ENCODE results near the gene MYL3.

MYL3 gene

GRCh38 chr3:46899151-46900006 is 36.1 kb upstream of the MYL3 start:
- no peak for DNase-seq

- DNase-seq = no peak
Measured at GRCh38 chr3:46898321-46899150, 35.3 kb upstream of the MYL3 start.

- no peak for DNase-seq
Measured at GRCh38 chr3:46897829-46898320, 34.6 kb upstream of the MYL3 start.

- no peak for DNase-seq
Measured at GRCh38 chr3:46897031-46897430, 33.8 kb upstream of the MYL3 start.

- DNase-seq = no peak
Measured at GRCh38 chr3:46896386-46896785, 33.1 kb upstream of the MYL3 start.

GRCh38 chr3:46895761-46896160 is 32.5 kb upstream of the MYL3 start:
- DNase-seq = no peak

- DNase-seq = no peak
Measured at GRCh38 chr3:46895204-46895660, 32.0 kb upstream of the MYL3 start.

GRCh38 chr3:46894256-46894655 is 31.0 kb upstream of the MYL3 start:
- DNase-seq = no peak

- DNase-seq = no peak
Measured at GRCh38 chr3:46893763-46894162, 30.5 kb upstream of the MYL3 start.

GRCh38 chr3:46893146-46893748 is 30.0 kb upstream of the MYL3 start:
- no peak for DNase-seq

- DNase-seq = no peak
Measured at GRCh38 chr3:46892285-46893145, 29.3 kb upstream of the MYL3 start.

GRCh38 chr3:46891132-46891531 is 27.9 kb upstream of the MYL3 start:
- DNase-seq = no peak

- no peak for DNase-seq
Measured at GRCh38 chr3:46890132-46890531, 26.9 kb upstream of the MYL3 start.

- DNase-seq = no peak
Measured at GRCh38 chr3:46889381-46890110, 26.3 kb upstream of the MYL3 start.

GRCh38 chr3:46888705-46889104 is 25.5 kb upstream of the MYL3 start:
- no peak for DNase-seq

GRCh38 chr3:46887980-46888494 is 24.8 kb upstream of the MYL3 start:
- no peak for DNase-seq

- DNase-seq = no peak
Measured at GRCh38 chr3:46885612-46886011, 22.4 kb upstream of the MYL3 start.

- DNase-seq = no peak
Measured at GRCh38 chr3:46884929-46885328, 21.7 kb upstream of the MYL3 start.

- no peak for DNase-seq
Measured at GRCh38 chr3:46884427-46884826, 21.2 kb upstream of the MYL3 start.

- DNase-seq = no peak
Measured at GRCh38 chr3:46883830-46884185, 20.6 kb upstream of the MYL3 start.

GRCh38 chr3:46883054-46883829 is 20.0 kb upstream of the MYL3 start:
- no peak for DNase-seq

All from NCI-H774 (cell line).